Stimulated activated CD8-positive, alpha-beta memory T cell treated with anti-CD3 and anti-CD28 coated beads, Interleukin-15, amount 100 ng/mL, for 4 hours (primary cell): Measurements from ENCODE around the gene RAPH1.

Experiments
- DNase-seq, 2 donors: peaks; one replicate each; pipeline ENCODE4 v3.0.0-alpha.2; 2020; ENCODE audit warnings: low read depth in 2 of 2

RAPH1 gene

DNA sequence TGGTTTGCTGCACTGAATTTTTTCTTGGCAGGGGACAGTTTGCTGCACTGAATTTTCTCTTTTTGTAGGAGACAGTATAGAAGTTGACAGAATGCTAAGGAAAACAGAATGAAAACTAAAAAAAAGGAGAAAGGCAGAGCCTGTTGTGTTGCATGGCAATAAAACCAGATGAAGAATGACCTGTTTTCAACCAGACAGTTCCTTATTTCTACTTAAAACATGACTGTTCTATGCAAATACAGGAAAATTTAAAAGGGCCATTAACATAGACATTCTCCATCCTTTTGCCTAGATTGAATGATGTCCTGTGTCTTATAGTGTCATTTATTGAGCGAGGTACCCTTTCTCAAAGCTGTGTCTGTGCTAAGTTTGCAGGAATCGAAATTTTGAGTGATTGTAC lies 173.6 kb downstream of the RAPH1 start:
- DNase-seq: no peak

DNA sequence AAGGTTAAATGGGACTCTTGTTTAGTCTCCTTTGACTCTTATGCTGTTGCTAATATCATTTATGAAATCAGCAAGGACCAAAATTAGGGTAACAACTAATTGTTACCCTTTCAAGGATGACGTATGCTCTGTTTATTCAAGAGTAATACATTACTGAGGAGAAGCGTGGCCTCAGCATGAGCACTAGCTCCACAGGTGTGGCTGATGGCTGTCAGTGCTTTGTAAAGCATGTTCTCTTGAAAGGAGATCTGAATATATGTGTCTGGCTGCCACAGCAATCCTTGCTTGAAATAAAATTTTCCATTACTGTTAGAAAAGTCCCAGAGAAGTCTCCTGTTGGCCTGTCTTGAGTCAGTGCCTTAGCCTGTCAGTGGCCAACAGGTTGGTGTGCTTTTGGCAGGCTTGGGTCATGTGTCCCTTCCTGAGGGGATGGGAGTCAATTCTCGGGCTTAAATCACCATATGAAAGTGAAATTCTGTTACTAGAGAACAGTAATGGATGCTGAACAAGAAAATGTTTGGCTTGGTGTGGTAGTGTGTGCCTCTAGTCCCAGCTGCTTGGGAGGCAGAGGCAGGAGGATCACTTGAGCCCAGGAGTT lies 174.2 kb downstream of the RAPH1 start:
- DNase-seq: no peak

DNA sequence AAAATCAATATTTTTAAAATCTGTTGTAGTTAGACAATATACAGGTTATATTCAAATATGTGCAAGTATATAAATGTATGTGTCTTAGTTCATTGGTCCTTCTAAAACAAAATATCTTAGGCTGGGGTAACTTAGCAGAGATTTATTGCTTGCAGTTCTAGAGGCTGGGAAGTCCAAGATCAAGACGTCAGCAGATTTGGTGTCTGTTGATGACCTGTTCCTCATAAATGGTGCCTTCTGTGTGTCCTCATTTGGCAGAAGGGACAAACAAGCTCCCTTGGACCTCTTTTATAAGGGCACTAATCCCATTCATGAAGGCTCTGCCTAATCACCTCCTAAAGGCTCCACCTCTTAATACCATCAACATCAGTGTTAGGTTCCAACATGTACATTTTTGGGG lies 175.7 kb downstream of the RAPH1 start:
- DNase-seq: no peak

DNA sequence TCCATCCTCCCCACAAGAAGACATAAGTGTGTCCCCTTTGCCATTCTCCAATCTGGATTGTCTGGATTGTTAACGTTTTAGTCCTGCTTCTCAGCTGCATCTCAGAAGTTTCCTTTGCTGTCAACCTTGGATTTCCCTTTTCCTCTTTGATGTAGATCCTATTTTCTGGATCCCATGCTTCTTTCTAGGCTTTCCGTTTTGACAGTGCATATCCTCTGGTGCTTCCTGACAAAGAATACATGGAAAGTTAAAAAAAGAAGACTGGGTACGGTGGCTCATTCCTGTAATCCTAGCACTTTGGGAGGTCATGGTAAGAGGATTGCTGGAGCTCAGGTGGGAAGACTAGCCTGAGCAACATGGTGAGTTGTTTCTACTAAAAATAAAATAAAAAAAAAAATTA lies 180.1 kb downstream of the RAPH1 start:
- no peak for DNase-seq

DNA sequence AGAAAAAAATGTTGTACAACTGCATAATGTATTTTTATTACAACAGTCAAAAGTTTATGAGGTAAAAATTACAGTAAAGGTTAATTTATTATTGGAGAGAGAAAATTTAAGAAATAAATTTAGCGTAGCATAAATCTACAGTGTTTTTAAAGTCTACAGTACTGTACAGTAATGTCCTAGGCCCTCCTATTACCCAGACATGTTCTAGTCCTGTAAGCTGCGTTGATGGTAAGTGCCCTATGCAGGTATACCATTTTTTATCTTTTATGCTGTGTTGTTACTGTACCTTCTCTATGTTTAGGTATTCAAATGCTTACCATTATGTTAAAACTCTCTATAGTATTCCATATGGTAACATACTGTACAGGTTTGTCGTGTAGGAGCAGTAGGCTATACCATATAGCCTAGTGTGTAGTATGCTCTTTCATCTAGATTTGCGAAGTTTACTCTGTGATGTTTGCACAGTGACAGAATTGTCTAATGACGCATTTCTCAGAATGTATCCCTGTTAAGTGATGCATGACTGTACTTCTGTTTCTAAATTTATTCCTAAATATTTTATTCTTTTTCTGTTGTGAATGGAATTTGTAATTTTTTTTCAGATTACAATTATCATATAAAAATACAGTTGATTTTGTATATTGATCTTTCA lies 182.4 kb downstream of the RAPH1 start:
- DNase-seq: no peak

DNA sequence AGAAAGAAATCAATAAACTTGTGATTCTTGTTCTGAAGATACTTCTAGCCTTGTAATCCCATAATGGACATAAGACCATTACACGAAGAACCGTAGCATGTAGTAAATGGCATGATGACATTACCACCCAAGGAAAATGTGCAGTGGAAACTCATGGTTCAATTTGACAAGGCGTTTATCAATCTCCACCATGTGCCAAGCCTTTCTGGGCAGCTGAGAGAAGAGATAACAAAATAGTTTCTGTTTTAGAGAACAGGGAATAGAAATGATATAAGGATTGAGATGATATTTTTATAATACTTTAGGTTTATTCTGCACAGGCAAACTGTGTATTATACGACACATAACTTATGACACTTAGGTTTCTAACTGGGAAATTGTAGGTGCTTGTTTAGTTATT lies 187.7 kb downstream of the RAPH1 start:
- DNase-seq: no peak

DNA sequence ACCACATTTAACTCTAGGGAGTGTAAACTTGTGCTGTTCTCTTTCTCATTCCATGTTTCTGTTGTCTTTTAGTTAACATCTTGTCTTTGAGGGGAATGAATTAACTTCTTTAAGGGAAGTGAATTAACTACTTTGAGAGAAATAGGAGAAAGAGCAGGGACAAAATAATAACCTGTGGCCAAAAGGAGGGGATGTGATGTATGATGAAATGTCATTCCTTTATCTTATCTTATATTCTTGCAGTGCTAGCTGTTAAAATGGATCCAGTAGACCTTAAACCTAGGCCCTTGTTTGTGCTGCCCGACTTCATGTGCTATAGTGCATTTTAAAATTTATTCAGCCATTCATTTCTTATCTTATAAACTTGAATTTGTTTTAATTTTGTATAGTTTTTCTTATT lies 188.5 kb downstream of the RAPH1 start:
- no peak for DNase-seq

DNA sequence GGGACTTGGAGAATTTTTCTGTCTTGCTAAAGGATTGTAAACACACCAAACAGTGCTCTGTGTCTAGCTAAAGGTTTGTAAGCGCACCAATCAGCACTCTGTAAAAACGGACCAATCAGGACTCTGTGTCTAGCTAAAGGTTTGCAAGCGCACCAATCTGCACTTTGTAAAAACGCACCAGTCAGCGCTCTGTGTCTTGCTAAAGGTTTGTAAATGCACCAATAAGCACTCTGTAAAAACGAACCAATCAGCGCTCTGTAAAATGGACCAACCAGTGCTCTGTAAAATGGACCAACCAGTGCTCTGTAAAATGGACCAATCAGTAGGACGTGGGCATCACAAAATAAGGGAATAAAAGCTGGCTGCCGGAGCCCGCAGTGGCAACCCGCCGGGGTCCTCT lies 190.4 kb downstream of the RAPH1 start:
- no peak for DNase-seq
